PC-9 (cell line): ENCODE results near the gene RTN4R. TPM values are rescaled to one million over a fixed set of nuclear protein-coding genes. Genes with fewer than 3 reads are reported as not detected.
A peak's percentile ranks its signal among the peaks of the same experiment; 100 is the strongest.
"Not testable (repeated sequence)": the region's sequence is repeated elsewhere in the genome, so short reads cannot be mapped to it uniquely, and the experiment has no call there.

Source experiments
- BruUV-seq: library from RNA; stranded (reverse); fragments of 400-500 nt; replicated peaks from 2 replicates; lab custom pipeline; 2021; lab: Mats Ljungman, UMichigan
- CTCF ChIA-PET: fragments of 300-600 bp; sonication (Branson Sonifier 250); formaldehyde crosslinking; loops from one replicate; lab custom pipeline; 2022; ENCODE audit warnings: antibody characterized with exemption; lab: Charles Lee
- POLR2A ChIA-PET: fragments of 300-600 bp; sonication (Branson Sonifier 250); formaldehyde crosslinking; loops from one replicate; lab custom pipeline; 2022; ENCODE audit warnings: antibody characterized with exemption; ENCODE audit not compliant: unreplicated experiment; lab: Charles Lee
- DNase-seq, 2 experiments: peaks; one replicate each; pipeline versions ENCODE4 v3.0.0 to v3.0.0-alpha.2; 2015 to 2022; ENCODE audit warnings: mixed read lengths in 1 of 2
- H2AFZ ChIP-seq: fragments of 200-600 bp; sonication (generic); 2 replicates; pipeline ENCODE4 v1.8.1; 2017; ENCODE audit warnings: antibody characterized with exemption
- H3F3A ChIP-seq: fragments of 200-600 bp; sonication (generic); 2 replicates; pipeline ENCODE4 v1.8.1; 2017; ENCODE audit warnings: antibody characterized with exemption, mild to moderate bottlenecking, low read depth; ENCODE audit not compliant: insufficient read depth
- H3K27ac ChIP-seq: fragments of 200-600 bp; sonication (generic); 2 replicates; pipeline ENCODE4 v1.6.1; 2016; ENCODE audit warnings: mixed run types
- H3K27me3 ChIP-seq: fragments of 200-600 bp; sonication (generic); 2 replicates; pipeline ENCODE4 v1.6.1; 2016; ENCODE audit warnings: low read depth, mixed run types; ENCODE audit not compliant: insufficient read depth
- H3K36me3 ChIP-seq: fragments of 200-600 bp; sonication (generic); 2 replicates; pipeline ENCODE4 v1.6.1; 2016; ENCODE audit warnings: low read depth, mixed run types
- H3K4me1 ChIP-seq: fragments of 200-600 bp; sonication (generic); replicated peaks from 2 replicates; pipeline ENCODE4 v1.6.1; 2016; ENCODE audit warnings: mixed run types; ENCODE audit not compliant: insufficient read depth
- H3K4me2 ChIP-seq: fragments of 200-600 bp; sonication (generic); 2 replicates; pipeline ENCODE4 v1.6.1; 2017; ENCODE audit warnings: mixed run types
- H3K4me3 ChIP-seq: fragments of 200-600 bp; sonication (generic); 2 replicates; pipeline ENCODE4 v1.6.1; 2016; ENCODE audit warnings: mixed run types
- H3K79me2 ChIP-seq: fragments of 200-600 bp; sonication (generic); 2 replicates; pipeline ENCODE4 v1.6.1; 2017; ENCODE audit warnings: low read depth, mixed run types
- H3K9me2 ChIP-seq: fragments of 200-600 bp; sonication (generic); 2 replicates; pipeline ENCODE4 v1.8.1; 2017; ENCODE audit warnings: mild to moderate bottlenecking; ENCODE audit not compliant: insufficient read depth
- H3K9me3 ChIP-seq: fragments of 200-600 bp; sonication (generic); 2 replicates; pipeline ENCODE4 v1.8.1; 2016; ENCODE audit warnings: low read depth; ENCODE audit not compliant: insufficient read depth
- H4K20me1 ChIP-seq: fragments of 200-600 bp; sonication (generic); 2 replicates; pipeline ENCODE4 v1.8.1; 2017; ENCODE audit not compliant: insufficient read depth
- EZH2 ChIP-seq: fragments of 200-600 bp; sonication (generic); IDR thresholded peaks from 2 replicates; pipeline ENCODE4 v1.8.0; 2017; ENCODE audit warnings: antibody characterized with exemption, low read depth
- intact Hi-C: fragments of 100-400 bp; cut with micrococcal nuclease; formaldehyde crosslinking; loops from one replicate; pipeline ENCODE4 v1.10.0; 2022; ENCODE audit not compliant: unreplicated experiment
- total RNA-seq: library from RNA; stranded (reverse); gene quantifications from 2 replicates; pipeline ENCODE4 v1.2.3, GENCODE V29; 2021
- TF ChIP-seq, protein P1 (sequence below): fragments of 200-600 bp; sonication (generic); conservative IDR thresholded peaks from 2 replicates; pipeline ENCODE4 v1.6.1; 2017; ENCODE audit warnings: mixed run types, antibody characterized with exemption, mild to moderate bottlenecking, moderate library complexity

Gene RTN4R
- total RNA-seq, 1 experiment from 2014 or later = 5.0 TPM

DNA sequence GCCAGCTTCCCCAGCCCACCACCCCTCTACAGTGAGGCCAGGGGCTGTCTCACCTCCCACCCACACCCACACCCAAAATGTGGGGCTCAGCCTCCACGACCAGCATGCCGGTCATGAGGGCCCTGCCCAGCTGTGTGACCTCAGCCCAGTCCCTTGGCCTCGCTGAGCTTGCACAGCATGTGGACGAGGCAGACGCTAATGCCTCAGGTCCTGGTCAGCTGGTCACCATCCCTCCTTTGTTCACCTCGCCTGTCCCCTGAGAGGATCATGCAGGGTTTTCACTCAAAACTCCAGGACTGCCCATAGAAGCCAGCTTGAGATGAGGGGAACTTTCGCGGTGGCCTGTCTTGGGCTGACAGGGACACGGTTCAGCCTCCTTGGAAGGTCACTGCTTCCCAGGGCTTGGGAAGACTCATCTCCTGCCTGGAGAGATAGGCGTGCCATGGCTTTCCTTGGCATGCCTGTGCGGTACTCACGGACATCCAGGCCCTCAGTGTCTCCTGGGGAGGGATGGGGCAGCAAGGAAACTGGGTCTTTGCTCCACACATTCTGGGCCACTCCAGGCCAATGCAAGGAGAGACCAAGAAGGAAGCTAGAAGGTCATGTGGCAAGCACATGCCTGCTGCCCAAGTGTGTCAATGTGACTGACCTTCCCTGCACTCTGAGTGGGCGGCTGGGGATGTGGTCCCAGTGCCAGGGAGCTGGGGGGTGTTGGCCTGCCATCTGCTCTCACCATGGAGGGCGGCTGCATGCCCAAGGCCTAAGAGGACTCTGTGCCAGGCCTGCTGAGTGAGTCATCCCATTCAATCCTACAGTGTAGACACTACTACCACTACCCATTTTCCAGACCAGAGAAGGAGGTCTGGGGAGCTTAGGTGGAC, 3.2 kb upstream of the RTN4R start:
- Histone ChIP-seq H3K27me3 (no peaks in the 10 kb centered on the region), H3K36me3 (no peaks in the 10 kb centered on the region), H2AFZ (no peak overlapping the region), H3K79me2 (no peaks in the 10 kb centered on the region), H3K4me1 (no peaks in the 10 kb centered on the region), H3K9me2 (no peaks in the 10 kb centered on the region), H3K9me3 (no peaks in the 10 kb centered on the region), H4K20me1 (no peaks in the 10 kb centered on the region), H3K4me3 (no peak overlapping the region), H3K27ac (no peak overlapping the region), H3K4me2 (no peak overlapping the region), H3F3A (no peaks in the 10 kb centered on the region)
- intact Hi-C loops = no loop called here
- ChIA-PET POLR2A (interaction anchor here (0.7 kb wide), 1 partner anchor 1304 kb away, joined by 23 read pairs; no protein-coding TSS in a partner anchor), CTCF (no interaction called here)
- BruUV-seq = no TSS peak
- TF ChIP-seq EZH2 = no peak
- TF ChIP-seq, protein P1, sequence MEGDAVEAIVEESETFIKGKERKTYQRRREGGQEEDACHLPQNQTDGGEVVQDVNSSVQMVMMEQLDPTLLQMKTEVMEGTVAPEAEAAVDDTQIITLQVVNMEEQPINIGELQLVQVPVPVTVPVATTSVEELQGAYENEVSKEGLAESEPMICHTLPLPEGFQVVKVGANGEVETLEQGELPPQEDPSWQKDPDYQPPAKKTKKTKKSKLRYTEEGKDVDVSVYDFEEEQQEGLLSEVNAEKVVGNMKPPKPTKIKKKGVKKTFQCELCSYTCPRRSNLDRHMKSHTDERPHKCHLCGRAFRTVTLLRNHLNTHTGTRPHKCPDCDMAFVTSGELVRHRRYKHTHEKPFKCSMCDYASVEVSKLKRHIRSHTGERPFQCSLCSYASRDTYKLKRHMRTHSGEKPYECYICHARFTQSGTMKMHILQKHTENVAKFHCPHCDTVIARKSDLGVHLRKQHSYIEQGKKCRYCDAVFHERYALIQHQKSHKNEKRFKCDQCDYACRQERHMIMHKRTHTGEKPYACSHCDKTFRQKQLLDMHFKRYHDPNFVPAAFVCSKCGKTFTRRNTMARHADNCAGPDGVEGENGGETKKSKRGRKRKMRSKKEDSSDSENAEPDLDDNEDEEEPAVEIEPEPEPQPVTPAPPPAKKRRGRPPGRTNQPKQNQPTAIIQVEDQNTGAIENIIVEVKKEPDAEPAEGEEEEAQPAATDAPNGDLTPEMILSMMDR = no peak
- DNase-seq = no peak

DNA sequence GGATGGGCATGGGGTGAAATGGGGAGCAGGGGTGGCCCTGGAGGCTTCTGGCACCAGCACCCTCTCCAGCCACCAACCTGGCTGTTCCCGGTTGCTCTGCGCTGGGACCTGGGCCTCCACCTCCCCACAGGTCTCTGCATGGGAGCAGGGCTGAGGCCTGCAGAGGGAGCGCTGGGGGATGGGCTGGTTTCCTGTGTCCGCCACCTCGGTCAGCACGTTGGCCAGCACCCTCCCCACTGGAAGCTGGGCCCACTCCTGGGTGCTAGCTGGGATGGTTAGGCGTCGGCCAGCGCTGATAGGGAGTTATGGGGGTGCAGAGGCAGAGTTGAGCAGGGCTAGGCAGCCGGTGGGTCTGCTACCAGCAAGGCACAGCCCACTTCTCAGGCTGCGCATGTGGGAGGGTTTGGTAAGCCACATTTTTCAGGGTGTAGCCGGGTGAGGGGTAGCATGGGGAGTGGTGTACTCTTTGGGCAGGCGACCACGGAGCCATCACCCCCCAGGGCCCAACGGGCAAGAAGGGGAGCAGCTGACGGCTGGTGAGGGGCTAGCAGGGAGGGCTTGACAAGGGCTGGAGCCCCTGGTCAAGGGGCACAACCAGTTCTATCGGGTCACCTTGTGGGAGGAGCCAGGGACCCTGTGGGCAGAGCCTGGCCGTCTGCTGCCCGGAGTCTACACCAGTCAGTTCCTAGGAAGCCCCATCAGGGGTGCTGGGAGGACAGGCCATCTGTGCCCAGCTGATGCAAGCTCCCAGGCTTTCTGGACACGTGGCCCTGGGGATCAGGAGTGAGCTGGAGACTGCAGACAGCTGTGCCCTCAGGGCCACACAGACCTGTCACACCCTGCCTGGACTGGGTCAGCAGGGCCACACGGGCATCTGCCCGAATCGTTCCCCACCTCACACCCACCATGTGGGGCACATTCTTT, 2.3 kb upstream of the RTN4R start:
- H3K4me3 ChIP-seq, H3K9me3 ChIP-seq, H3K27ac ChIP-seq, H3K4me2 ChIP-seq, H3K79me2 ChIP-seq, H4K20me1 ChIP-seq, H3K9me2 ChIP-seq, intact Hi-C loops, H2AFZ ChIP-seq, BruUV-seq, H3K27me3 ChIP-seq, H3K4me1 ChIP-seq, H3F3A ChIP-seq, H3K36me3 ChIP-seq: not testable (repeated sequence)
- POLR2A ChIA-PET = interaction anchor here (0.7 kb wide), 1 partner anchor 1303 kb away, joined by 23 read pairs; no protein-coding TSS in a partner anchor
- CTCF ChIA-PET = interaction anchor here (0.6 kb wide), 1 partner anchor 308 kb away, joined by 9 read pairs; no protein-coding TSS in a partner anchor
- DNase-seq = peak; percentile 18 to 36

- BruUV-seq, POLR2A ChIA-PET: not testable (repeated sequence)
- CTCF ChIA-PET = interaction anchor here (0.6 kb wide), 1 partner anchor 307 kb away, joined by 9 read pairs; no protein-coding TSS in a partner anchor
Observed at GRCh38 chr22:20269673-20270072, 1.6 kb upstream of the RTN4R start.

GRCh38 chr22:20269201-20269600, 1.1 kb upstream of the RTN4R start:
- H4K20me1 ChIP-seq, CTCF ChIA-PET, H3K4me1 ChIP-seq, H3K36me3 ChIP-seq, intact Hi-C loops, DNase-seq, H3K27ac ChIP-seq, POLR2A ChIA-PET, BruUV-seq, H3K27me3 ChIP-seq, H3K4me2 ChIP-seq, H3K9me2 ChIP-seq, H2AFZ ChIP-seq, H3K79me2 ChIP-seq, H3K4me3 ChIP-seq, H3K9me3 ChIP-seq, H3F3A ChIP-seq: not testable (repeated sequence)

More at GRCh38 chr22:20269673-20270072, 1.6 kb upstream of the RTN4R start:
- intact Hi-C loops, H3K9me2 ChIP-seq, H3K27ac ChIP-seq, H3K4me1 ChIP-seq, H2AFZ ChIP-seq, H3K9me3 ChIP-seq, H3K4me2 ChIP-seq, H3F3A ChIP-seq, DNase-seq, H3K4me3 ChIP-seq, H3K27me3 ChIP-seq, H3K79me2 ChIP-seq, H3K36me3 ChIP-seq, H4K20me1 ChIP-seq: not testable (repeated sequence)
